ENCODE data around the gene FBXO31. TPM values are rescaled to one million over a fixed set of nuclear protein-coding genes. Genes with fewer than 3 reads are reported as not detected.

The FBXO31 gene
- total and polyA plus RNA-seq, 2 of the 13 experiments (the other 11 are each of a cell fraction or from before 2014, with no cell fraction given), result 92.4 to 101 TPM

DNA sequence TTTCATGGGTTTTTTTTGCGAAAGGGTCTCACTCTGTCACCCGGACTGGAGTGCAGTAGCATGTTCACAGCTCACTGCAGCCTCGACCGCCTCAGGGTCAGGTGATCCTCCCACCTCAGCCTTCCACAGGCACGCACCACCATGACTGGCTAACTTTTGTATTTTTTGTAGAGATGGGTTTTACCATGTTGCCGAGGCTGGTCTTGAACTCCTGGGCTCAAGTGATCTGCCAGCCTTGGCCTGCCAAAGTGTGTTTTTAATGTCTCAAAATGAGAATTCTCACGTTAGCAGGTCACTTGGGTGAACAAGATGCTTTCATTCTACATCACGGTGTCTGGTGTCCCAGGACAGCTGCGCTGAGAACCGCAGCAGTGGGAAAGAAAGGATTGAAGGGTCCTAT, 3.2 kb downstream of the FBXO31 start (continued):
- TF ChIP-seq, protein P1, sequence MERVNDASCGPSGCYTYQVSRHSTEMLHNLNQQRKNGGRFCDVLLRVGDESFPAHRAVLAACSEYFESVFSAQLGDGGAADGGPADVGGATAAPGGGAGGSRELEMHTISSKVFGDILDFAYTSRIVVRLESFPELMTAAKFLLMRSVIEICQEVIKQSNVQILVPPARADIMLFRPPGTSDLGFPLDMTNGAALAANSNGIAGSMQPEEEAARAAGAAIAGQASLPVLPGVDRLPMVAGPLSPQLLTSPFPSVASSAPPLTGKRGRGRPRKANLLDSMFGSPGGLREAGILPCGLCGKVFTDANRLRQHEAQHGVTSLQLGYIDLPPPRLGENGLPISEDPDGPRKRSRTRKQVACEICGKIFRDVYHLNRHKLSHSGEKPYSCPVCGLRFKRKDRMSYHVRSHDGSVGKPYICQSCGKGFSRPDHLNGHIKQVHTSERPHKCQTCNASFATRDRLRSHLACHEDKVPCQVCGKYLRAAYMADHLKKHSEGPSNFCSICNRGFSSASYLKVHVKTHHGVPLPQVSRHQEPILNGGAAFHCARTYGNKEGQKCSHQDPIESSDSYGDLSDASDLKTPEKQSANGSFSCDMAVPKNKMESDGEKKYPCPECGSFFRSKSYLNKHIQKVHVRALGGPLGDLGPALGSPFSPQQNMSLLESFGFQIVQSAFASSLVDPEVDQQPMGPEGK (CRISPR knock-in tag; IDR thresholded peaks at IDR 0.05), result 0 out of 2 replicates have a peak, but pooled peaks have one; percentile 11
- TF ChIP-seq ARNTL (CRISPR knock-in tag; IDR thresholded peaks at IDR 0.05) (0 out of 2 replicates have a peak, but pooled peaks have one; percentile 41), PHF8 (CRISPR knock-in tag; IDR thresholded peaks at IDR 0.05) (no peak; the same call in 1 of the 2 replicates), SOX6 (IDR thresholded peaks at IDR 0.05) (no peak), SOX6 (CRISPR knock-in tag; IDR thresholded peaks at IDR 0.05) (peak; percentile 41; the same call in 1 of the 2 replicates), STAG1 (CRISPR knock-in tag; IDR thresholded peaks at IDR 0.05) (no peak), FOXM1 (CRISPR knock-in tag; IDR thresholded peaks at IDR 0.05) (no peak), SRY (CRISPR knock-in tag; IDR thresholded peaks at IDR 0.05) (0 out of 2 replicates have a peak, but pooled peaks have one; percentile 67), CHD2 (IDR thresholded peaks at IDR 0.05; ENCODE audit: low read depth, low read length) (no peak), KMT2A (CRISPR knock-in tag; IDR thresholded peaks at IDR 0.05) (0 out of 2 replicates have a peak, but pooled peaks have one; percentile 20), ZBTB38 (CRISPR knock-in tag; IDR thresholded peaks at IDR 0.05) (0 out of 2 replicates have a peak, but pooled peaks have one; percentile 19), TCF12 (IDR thresholded peaks at IDR 0.05) (no peak), TCF12 (CRISPR knock-in tag; IDR thresholded peaks at IDR 0.05) (no peak), HES4 (CRISPR knock-in tag; IDR thresholded peaks at IDR 0.05; ENCODE audit: borderline replicate concordance) (no peak), GZF1 (CRISPR knock-in tag; IDR thresholded peaks at IDR 0.05) (no peak), RBFOX2 (IDR thresholded peaks at IDR 0.05; ENCODE audit: low read depth, low read length) (peak; percentile 44; the same call in 1 of the 2 replicates), NR2C2 (CRISPR knock-in tag; IDR thresholded peaks at IDR 0.05; ENCODE audit: borderline replicate concordance) (no peak), FOXA1 (IDR thresholded peaks at IDR 0.05) (no peak), FOXA1 (CRISPR knock-in tag; IDR thresholded peaks at IDR 0.05) (no peak)
- TF ChIP-seq, protein P2, sequence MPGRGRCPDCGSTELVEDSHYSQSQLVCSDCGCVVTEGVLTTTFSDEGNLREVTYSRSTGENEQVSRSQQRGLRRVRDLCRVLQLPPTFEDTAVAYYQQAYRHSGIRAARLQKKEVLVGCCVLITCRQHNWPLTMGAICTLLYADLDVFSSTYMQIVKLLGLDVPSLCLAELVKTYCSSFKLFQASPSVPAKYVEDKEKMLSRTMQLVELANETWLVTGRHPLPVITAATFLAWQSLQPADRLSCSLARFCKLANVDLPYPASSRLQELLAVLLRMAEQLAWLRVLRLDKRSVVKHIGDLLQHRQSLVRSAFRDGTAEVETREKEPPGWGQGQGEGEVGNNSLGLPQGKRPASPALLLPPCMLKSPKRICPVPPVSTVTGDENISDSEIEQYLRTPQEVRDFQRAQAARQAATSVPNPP (CRISPR knock-in tag; IDR thresholded peaks at IDR 0.05), result no peak
- TF ChIP-seq, protein P3, sequence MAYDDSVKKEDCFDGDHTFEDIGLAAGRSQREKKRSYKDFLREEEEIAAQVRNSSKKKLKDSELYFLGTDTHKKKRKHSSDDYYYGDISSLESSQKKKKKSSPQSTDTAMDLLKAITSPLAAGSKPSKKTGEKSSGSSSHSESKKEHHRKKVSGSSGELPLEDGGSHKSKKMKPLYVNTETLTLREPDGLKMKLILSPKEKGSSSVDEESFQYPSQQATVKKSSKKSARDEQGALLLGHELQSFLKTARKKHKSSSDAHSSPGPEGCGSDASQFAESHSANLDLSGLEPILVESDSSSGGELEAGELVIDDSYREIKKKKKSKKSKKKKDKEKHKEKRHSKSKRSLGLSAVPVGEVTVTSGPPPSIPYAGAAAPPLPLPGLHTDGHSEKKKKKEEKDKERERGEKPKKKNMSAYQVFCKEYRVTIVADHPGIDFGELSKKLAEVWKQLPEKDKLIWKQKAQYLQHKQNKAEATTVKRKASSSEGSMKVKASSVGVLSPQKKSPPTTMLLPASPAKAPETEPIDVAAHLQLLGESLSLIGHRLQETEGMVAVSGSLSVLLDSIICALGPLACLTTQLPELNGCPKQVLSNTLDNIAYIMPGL (CRISPR knock-in tag; IDR thresholded peaks at IDR 0.05; ENCODE audit: borderline replicate concordance in 1 of 2, low read depth in 1 of 2), result peak in 1 of 2 experiments; percentile 37; a peak in 1 of 4 replicates
- TF ChIP-seq, protein P4, sequence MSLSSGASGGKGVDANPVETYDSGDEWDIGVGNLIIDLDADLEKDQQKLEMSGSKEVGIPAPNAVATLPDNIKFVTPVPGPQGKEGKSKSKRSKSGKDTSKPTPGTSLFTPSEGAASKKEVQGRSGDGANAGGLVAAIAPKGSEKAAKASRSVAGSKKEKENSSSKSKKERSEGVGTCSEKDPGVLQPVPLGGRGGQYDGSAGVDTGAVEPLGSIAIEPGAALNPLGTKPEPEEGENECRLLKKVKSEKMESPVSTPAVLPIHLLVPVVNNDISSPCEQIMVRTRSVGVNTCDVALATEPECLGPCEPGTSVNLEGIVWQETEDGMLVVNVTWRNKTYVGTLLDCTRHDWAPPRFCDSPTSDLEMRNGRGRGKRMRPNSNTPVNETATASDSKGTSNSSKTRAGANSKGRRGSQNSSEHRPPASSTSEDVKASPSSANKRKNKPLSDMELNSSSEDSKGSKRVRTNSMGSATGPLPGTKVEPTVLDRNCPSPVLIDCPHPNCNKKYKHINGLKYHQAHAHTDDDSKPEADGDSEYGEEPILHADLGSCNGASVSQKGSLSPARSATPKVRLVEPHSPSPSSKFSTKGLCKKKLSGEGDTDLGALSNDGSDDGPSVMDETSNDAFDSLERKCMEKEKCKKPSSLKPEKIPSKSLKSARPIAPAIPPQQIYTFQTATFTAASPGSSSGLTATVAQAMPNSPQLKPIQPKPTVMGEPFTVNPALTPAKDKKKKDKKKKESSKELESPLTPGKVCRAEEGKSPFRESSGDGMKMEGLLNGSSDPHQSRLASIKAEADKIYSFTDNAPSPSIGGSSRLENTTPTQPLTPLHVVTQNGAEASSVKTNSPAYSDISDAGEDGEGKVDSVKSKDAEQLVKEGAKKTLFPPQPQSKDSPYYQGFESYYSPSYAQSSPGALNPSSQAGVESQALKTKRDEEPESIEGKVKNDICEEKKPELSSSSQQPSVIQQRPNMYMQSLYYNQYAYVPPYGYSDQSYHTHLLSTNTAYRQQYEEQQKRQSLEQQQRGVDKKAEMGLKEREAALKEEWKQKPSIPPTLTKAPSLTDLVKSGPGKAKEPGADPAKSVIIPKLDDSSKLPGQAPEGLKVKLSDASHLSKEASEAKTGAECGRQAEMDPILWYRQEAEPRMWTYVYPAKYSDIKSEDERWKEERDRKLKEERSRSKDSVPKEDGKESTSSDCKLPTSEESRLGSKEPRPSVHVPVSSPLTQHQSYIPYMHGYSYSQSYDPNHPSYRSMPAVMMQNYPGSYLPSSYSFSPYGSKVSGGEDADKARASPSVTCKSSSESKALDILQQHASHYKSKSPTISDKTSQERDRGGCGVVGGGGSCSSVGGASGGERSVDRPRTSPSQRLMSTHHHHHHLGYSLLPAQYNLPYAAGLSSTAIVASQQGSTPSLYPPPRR (CRISPR knock-in tag; IDR thresholded peaks at IDR 0.05; ENCODE audit: borderline replicate concordance), result no peak

All from HepG2 (cell line).